Measurements from ENCODE around the gene CCL1. TPM values are rescaled to one million over a fixed set of nuclear protein-coding genes. Genes with fewer than 3 reads are reported as not detected.

Gene CCL1
- total and polyA plus RNA-seq, 2 of the 4 experiments (the other 2 are of a cell fraction), result not detected

DNA sequence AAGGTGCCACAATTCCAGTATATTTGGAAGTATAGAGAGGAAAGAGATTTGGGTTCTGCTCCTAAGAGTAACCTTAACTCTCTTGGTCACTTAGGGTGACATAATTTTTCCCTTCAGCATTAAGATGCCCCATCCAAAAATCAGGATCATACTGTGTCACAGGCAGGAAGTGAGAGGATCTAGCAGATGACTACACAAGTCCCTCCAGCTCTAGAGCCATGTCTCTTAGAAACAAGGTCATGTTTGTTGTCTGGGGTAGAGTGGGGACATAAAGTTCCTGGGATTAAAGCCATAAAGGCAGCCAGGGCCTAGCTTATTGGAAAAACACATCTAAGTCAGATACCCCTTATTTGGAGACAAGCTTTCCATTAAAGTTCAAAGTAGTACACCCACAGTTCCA, 41.1 kb downstream of the CCL1 start:
- H3K4me1 ChIP-seq (ENCODE audit: control insufficient read depth, insufficient read depth, low read length), result no peaks in the 10 kb centered on the region
- ChIA-PET CTCF (interaction anchor here (0.6 to 1.0 kb wide), 2 partner anchors 9 to 69 kb away, joined by 3 read pairs; no protein-coding TSS in a partner anchor), POLR2A (ENCODE audit: unreplicated experiment) (no interaction called here)
- H3K79me1 ChIP-seq (ENCODE audit: low read depth in 1 of 2, low read length in 2 of 2), result no peaks in the 10 kb centered on the region
- H2AK5ac ChIP-seq (ENCODE audit: low read depth, low read length), result no peak overlapping the region
- H2BK120ac ChIP-seq (ENCODE audit: low read depth, low read length), result no peak overlapping the region
- H3K23ac ChIP-seq (ENCODE audit: low read depth, low read length), result no peak overlapping the region
- BruUV-seq (replicated peaks), result no TSS peak
- no peaks in the 10 kb centered on the region for H3K9me1 ChIP-seq (ENCODE audit: insufficient read depth, low read length)
- no peak overlapping the region for H3K14ac ChIP-seq (replicated peaks; ENCODE audit: low read depth, low read length)
- dilution Hi-C loops (cut with HindIII; ENCODE audit: low sequenced_read_pairs, unreplicated experiment), result no loop called here
- no peak for TF ChIP-seq USF2 (IDR thresholded peaks at IDR 0.05; ENCODE audit: low read depth, low read length)
- no peak for TF ChIP-seq CEBPB (IDR thresholded peaks at IDR 0.05; ENCODE audit: low read depth, low read length)
- TF ChIP-seq, protein P1, sequence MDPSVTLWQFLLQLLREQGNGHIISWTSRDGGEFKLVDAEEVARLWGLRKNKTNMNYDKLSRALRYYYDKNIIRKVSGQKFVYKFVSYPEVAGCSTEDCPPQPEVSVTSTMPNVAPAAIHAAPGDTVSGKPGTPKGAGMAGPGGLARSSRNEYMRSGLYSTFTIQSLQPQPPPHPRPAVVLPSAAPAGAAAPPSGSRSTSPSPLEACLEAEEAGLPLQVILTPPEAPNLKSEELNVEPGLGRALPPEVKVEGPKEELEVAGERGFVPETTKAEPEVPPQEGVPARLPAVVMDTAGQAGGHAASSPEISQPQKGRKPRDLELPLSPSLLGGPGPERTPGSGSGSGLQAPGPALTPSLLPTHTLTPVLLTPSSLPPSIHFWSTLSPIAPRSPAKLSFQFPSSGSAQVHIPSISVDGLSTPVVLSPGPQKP (IDR thresholded peaks at IDR 0.05; ENCODE audit: borderline replicate concordance, low read depth, low read length), result no peak
- no peak for TF ChIP-seq BHLHE40 (IDR thresholded peaks at IDR 0.05; ENCODE audit: low read depth, low read length)
- TF ChIP-seq NFE2L2 (IDR thresholded peaks at IDR 0.05; ENCODE audit: low read depth, low read length), result no peak
- no peak for TF ChIP-seq RAD21 (IDR thresholded peaks at IDR 0.05; ENCODE audit: low read length)
- TF ChIP-seq CTCF (conservative IDR thresholded peaks at IDR 0.05; ENCODE audit: low read depth, low read length), result no peak
- no peak for TF ChIP-seq RFX5 (IDR thresholded peaks at IDR 0.05; ENCODE audit: low read depth, low read length)
- TF ChIP-seq SMC3 (IDR thresholded peaks at IDR 0.05; ENCODE audit: low read depth, low read length), result no peak
- no peak for TF ChIP-seq MAFK (IDR thresholded peaks at IDR 0.05; ENCODE audit: low read depth, low read length)
- TF ChIP-seq MXI1 (IDR thresholded peaks at IDR 0.05; ENCODE audit: borderline replicate concordance, low read depth, low read length), result no peak
- TF ChIP-seq POLR2A (IDR thresholded peaks at IDR 0.05; ENCODE audit: low read depth, low read length), result no peak
- H3K27me3 ChIP-seq (ENCODE audit: control insufficient read depth, insufficient read depth, low read length), result no peaks in the 10 kb centered on the region; the same call in 1 of the 2 replicates
- no peak overlapping the region for H2BK5ac ChIP-seq (ENCODE audit: low read depth, low read length, poor library complexity, severe bottlenecking)
- no peak overlapping the region for H3K27ac ChIP-seq (ENCODE audit: insufficient read depth, low read length)
- no peak overlapping the region for H3K18ac ChIP-seq (ENCODE audit: low read depth, low read length)
- in situ Hi-C loops (cut with MboI; ENCODE audit: low sequenced_read_pairs), result no loop called here
- no peak overlapping the region for H2BK15ac ChIP-seq (ENCODE audit: low read depth, low read length)
- no peak for DNase-seq
- H3K4ac ChIP-seq (ENCODE audit: low read depth, low read length), result no peak overlapping the region
- no peak overlapping the region for H3K56ac ChIP-seq (ENCODE audit: extremely low read depth, insufficient read depth, low read length)
- no peak overlapping the region for H2AFZ ChIP-seq (replicated peaks; ENCODE audit: low read length, poor library complexity)
- H4K20me1 ChIP-seq (ENCODE audit: insufficient read depth, low read length), result no peaks in the 10 kb centered on the region
- no peaks in the 10 kb centered on the region for H3K36me3 ChIP-seq (ENCODE audit: control insufficient read depth, insufficient read depth, low read length)
- H4K91ac ChIP-seq (ENCODE audit: insufficient read depth, low read depth, low read length), result no peak overlapping the region
- no peak for ATAC-seq (ENCODE audit: low read depth)
- no peak overlapping the region for H4K8ac ChIP-seq (ENCODE audit: low read depth in 2 of 2, low read length in 2 of 2)
- H3K4me3 ChIP-seq (ENCODE audit: insufficient read depth, low read depth, low read length), result no peak overlapping the region
- intact Hi-C loops (cut with micrococcal nuclease), result no loop called here
- no peak overlapping the region for H3K4me2 ChIP-seq (ENCODE audit: low read depth, low read length)
- H2BK20ac ChIP-seq (ENCODE audit: low read depth, low read length), result no peak overlapping the region
- no peak overlapping the region for H4K5ac ChIP-seq (ENCODE audit: low read depth, low read length)
- no peak overlapping the region for H3K9ac ChIP-seq (ENCODE audit: low read depth, low read length)
- no peaks in the 10 kb centered on the region for H3K9me3 ChIP-seq (ENCODE audit: control insufficient read depth, insufficient read depth, low read length)
- H2AK9ac ChIP-seq (replicated peaks; ENCODE audit: low read depth, low read length, poor library complexity), result no peak overlapping the region

Data from IMR-90 (cell line).